ENCODE data around the gene ALDH9A1. TPM values are rescaled to one million over a fixed set of nuclear protein-coding genes. Genes with fewer than 3 reads are reported as not detected.

ALDH9A1 gene
- total and polyA plus RNA-seq, 2 of the 4 experiments (the other 2 are of a cell fraction), result 43.5 to 43.7 TPM

DNA sequence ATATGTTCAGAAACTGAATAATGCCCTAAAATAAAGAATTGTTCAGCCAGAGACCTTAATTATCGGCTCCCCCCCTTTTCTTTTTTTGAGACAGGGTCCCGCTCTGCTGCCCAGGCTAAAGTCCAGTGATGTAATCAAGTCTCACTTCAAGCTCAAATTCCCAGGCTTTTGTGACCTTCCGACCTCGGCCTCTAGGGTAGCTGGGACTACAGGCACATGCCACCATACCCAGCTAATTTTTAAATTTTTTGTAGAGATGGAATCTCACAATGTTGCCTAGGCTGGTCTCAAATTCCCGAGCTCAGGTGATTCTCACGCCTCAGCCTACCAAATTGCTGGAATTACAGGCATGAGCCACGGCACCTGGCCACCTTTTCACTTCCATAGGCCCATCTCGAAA lies 43.8 kb upstream of the ALDH9A1 start:
- Histone ChIP-seq H4K20me1 (ENCODE audit: insufficient read depth, low read length) (no peaks in the 10 kb centered on the region), H3K27ac (ENCODE audit: insufficient read depth, low read length) (no peak overlapping the region), H2AFZ (replicated peaks; ENCODE audit: low read length, poor library complexity) (no peak overlapping the region), H2BK15ac (ENCODE audit: low read depth, low read length) (no peak overlapping the region), H3K56ac (ENCODE audit: extremely low read depth, insufficient read depth, low read length) (no peak overlapping the region), H4K8ac (ENCODE audit: low read depth in 2 of 2, low read length in 2 of 2) (no peak overlapping the region), H4K5ac (ENCODE audit: low read depth, low read length) (no peak overlapping the region), H4K91ac (ENCODE audit: insufficient read depth, low read depth, low read length) (no peak overlapping the region), H3K9me3 (ENCODE audit: control insufficient read depth, insufficient read depth, low read length) (no peaks in the 10 kb centered on the region), H3K4me1 (ENCODE audit: control insufficient read depth, insufficient read depth, low read length) (no peaks in the 10 kb centered on the region), H2AK9ac (replicated peaks; ENCODE audit: low read depth, low read length, poor library complexity) (no peak overlapping the region), H3K14ac (replicated peaks; ENCODE audit: low read depth, low read length) (no peak overlapping the region), H3K79me1 (ENCODE audit: low read depth in 1 of 2, low read length in 2 of 2) (peaks cover 6 to 10% of the 10 kb centered on the region in 2 experiments; a peak in 2 of 4 replicates), H2BK120ac (ENCODE audit: low read depth, low read length) (no peak overlapping the region), H3K23ac (ENCODE audit: low read depth, low read length) (no peak overlapping the region), H3K36me3 (ENCODE audit: control insufficient read depth, insufficient read depth, low read length) (peaks cover 24% of the 10 kb centered on the region), H3K4me2 (ENCODE audit: low read depth, low read length) (no peak overlapping the region), H3K18ac (ENCODE audit: low read depth, low read length) (no peak overlapping the region), H2AK5ac (ENCODE audit: low read depth, low read length) (no peak overlapping the region), H2BK5ac (ENCODE audit: low read depth, low read length, poor library complexity, severe bottlenecking) (no peak overlapping the region), H3K27me3 (ENCODE audit: control insufficient read depth, insufficient read depth, low read length) (no peaks in the 10 kb centered on the region), H3K9me1 (ENCODE audit: insufficient read depth, low read length) (no peaks in the 10 kb centered on the region), H2BK20ac (ENCODE audit: low read depth, low read length) (no peak overlapping the region), H3K9ac (ENCODE audit: low read depth, low read length) (no peak overlapping the region), H3K4ac (ENCODE audit: low read depth, low read length) (no peak overlapping the region), H3K4me3 (ENCODE audit: insufficient read depth, low read depth, low read length) (no peak overlapping the region)
- BruUV-seq (replicated peaks), result no TSS peak
- 94% methylated on average over 3 of the region's 8 CpGs; no CpG with 5 or more reads in 1 of the 2 experiments for WGBS, 2 experiments (ENCODE audit: extremely low coverage in 2 of 2, insufficient read length in 1 of 2)
- CTCF ChIA-PET, result interaction anchor here (1.3 kb wide), 1 partner anchor 17 kb away, joined by 4 read pairs; no protein-coding TSS in a partner anchor
- dilution Hi-C loops (cut with HindIII; ENCODE audit: low sequenced_read_pairs, unreplicated experiment), result no loop called here
- intact Hi-C loops (cut with micrococcal nuclease), result no loop called here
- POLR2A ChIA-PET (ENCODE audit: unreplicated experiment), result no interaction called here
- in situ Hi-C loops (cut with MboI; ENCODE audit: low sequenced_read_pairs), result no loop called here
- no peak for TF ChIP-seq MAZ (IDR thresholded peaks at IDR 0.05; ENCODE audit: borderline replicate concordance, low read depth, low read length)
- TF ChIP-seq, protein P1, sequence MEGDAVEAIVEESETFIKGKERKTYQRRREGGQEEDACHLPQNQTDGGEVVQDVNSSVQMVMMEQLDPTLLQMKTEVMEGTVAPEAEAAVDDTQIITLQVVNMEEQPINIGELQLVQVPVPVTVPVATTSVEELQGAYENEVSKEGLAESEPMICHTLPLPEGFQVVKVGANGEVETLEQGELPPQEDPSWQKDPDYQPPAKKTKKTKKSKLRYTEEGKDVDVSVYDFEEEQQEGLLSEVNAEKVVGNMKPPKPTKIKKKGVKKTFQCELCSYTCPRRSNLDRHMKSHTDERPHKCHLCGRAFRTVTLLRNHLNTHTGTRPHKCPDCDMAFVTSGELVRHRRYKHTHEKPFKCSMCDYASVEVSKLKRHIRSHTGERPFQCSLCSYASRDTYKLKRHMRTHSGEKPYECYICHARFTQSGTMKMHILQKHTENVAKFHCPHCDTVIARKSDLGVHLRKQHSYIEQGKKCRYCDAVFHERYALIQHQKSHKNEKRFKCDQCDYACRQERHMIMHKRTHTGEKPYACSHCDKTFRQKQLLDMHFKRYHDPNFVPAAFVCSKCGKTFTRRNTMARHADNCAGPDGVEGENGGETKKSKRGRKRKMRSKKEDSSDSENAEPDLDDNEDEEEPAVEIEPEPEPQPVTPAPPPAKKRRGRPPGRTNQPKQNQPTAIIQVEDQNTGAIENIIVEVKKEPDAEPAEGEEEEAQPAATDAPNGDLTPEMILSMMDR (conservative IDR thresholded peaks at IDR 0.05; ENCODE audit: low read depth, low read length), result no peak
- no peak for TF ChIP-seq POLR2A (IDR thresholded peaks at IDR 0.05; ENCODE audit: low read depth, low read length)
- no peak for TF ChIP-seq MAFK (IDR thresholded peaks at IDR 0.05; ENCODE audit: low read depth, low read length)
- no peak for TF ChIP-seq SMC3 (IDR thresholded peaks at IDR 0.05; ENCODE audit: low read depth, low read length)
- no peak for TF ChIP-seq NFE2L2 (IDR thresholded peaks at IDR 0.05; ENCODE audit: low read depth, low read length)
- TF ChIP-seq, protein P2, sequence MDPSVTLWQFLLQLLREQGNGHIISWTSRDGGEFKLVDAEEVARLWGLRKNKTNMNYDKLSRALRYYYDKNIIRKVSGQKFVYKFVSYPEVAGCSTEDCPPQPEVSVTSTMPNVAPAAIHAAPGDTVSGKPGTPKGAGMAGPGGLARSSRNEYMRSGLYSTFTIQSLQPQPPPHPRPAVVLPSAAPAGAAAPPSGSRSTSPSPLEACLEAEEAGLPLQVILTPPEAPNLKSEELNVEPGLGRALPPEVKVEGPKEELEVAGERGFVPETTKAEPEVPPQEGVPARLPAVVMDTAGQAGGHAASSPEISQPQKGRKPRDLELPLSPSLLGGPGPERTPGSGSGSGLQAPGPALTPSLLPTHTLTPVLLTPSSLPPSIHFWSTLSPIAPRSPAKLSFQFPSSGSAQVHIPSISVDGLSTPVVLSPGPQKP (IDR thresholded peaks at IDR 0.05; ENCODE audit: borderline replicate concordance, low read depth, low read length), result no peak
- no peak for TF ChIP-seq RFX5 (IDR thresholded peaks at IDR 0.05; ENCODE audit: low read depth, low read length)
- TF ChIP-seq RAD21 (IDR thresholded peaks at IDR 0.05; ENCODE audit: low read length), result no peak
- TF ChIP-seq, protein P3, sequence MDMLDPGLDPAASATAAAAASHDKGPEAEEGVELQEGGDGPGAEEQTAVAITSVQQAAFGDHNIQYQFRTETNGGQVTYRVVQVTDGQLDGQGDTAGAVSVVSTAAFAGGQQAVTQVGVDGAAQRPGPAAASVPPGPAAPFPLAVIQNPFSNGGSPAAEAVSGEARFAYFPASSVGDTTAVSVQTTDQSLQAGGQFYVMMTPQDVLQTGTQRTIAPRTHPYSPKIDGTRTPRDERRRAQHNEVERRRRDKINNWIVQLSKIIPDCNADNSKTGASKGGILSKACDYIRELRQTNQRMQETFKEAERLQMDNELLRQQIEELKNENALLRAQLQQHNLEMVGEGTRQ (IDR thresholded peaks at IDR 0.05; ENCODE audit: low read depth, low read length), result no peak
- TF ChIP-seq MXI1 (IDR thresholded peaks at IDR 0.05; ENCODE audit: borderline replicate concordance, low read depth, low read length), result no peak
- no peak for TF ChIP-seq FOS (IDR thresholded peaks at IDR 0.05; ENCODE audit: low read depth, low read length)
- no peak for TF ChIP-seq CEBPB (IDR thresholded peaks at IDR 0.05; ENCODE audit: low read depth, low read length)
- no peak for TF ChIP-seq RCOR1 (IDR thresholded peaks at IDR 0.05; ENCODE audit: insufficient replicate concordance, low read length)
- DNase-seq, result no peak
- ATAC-seq (ENCODE audit: low read depth), result no peak
